Omental fat pad (tissue), 4 donors: Measurements from ENCODE around the gene SVOP. TPM values are rescaled to one million over a fixed set of nuclear protein-coding genes. Genes with fewer than 3 reads are reported as not detected.
"Not testable (repeated sequence)": the region's sequence is repeated elsewhere in the genome, so short reads cannot be mapped to it uniquely, and the experiment has no call there.

Experiments used
- ATAC-seq: fragments of 150-250 bp; one replicate; pipeline ENCODE4 v1.9.1; 2016; ENCODE audit warnings: mild to moderate bottlenecking, moderate library complexity; ENCODE audit not compliant: low FRiP score
- DNase-seq: peaks from one replicate; pipeline ENCODE4 v3.0.0-alpha.2; 2019; ENCODE audit warnings: low spot score
- CTCF ChIP-seq, 3 donors: fragments of 450-650 bp; IDR thresholded peaks; one replicate each; pipeline ENCODE4 v1.5.1; 2016 to 2017; ENCODE audit warnings: antibody characterized with exemption in 3 of 3, mild to moderate bottlenecking in 3 of 3, moderate library complexity in 2 of 3
- total RNA-seq, 4 donors: library from RNA; depleted of rRNA; stranded (reverse); fragments of >200 nt; gene quantifications; one replicate each; pipeline ENCODE4 v1.1.0, GENCODE V29; 2016

SVOP gene
- total RNA-seq, 4 donors from 2014 or later = not detected

- ATAC-seq = no peak
- no peak for DNase-seq
- TF ChIP-seq CTCF (IDR thresholded peaks at IDR 0.05) = no peak
Observed at GRCh38 chr12:109057376-109057775, 36.5 kb upstream of the SVOP start.

- TF ChIP-seq CTCF (IDR thresholded peaks at IDR 0.05) = no peak
- no peak for DNase-seq
- no peak for ATAC-seq
Observed at GRCh38 chr12:109056891-109057290, 36.0 kb upstream of the SVOP start.

- no peak for DNase-seq
Observed at GRCh38 chr12:109054520-109054919, 33.7 kb upstream of the SVOP start.

GRCh38 chr12:109054124-109054513 lies 33.3 kb upstream of the SVOP start:
- not testable (repeated sequence) for ATAC-seq, DNase-seq

More at GRCh38 chr12:109054520-109054919, 33.7 kb upstream of the SVOP start:
- no peak for ATAC-seq
- TF ChIP-seq CTCF (IDR thresholded peaks at IDR 0.05) = no peak

GRCh38 chr12:109053382-109054123 lies 32.7 kb upstream of the SVOP start:
- no peak for TF ChIP-seq CTCF (IDR thresholded peaks at IDR 0.05)
- ATAC-seq (no peak), DNase-seq (no peak)

- TF ChIP-seq CTCF (IDR thresholded peaks at IDR 0.05) = no peak
- DNase-seq (peak; percentile 40), ATAC-seq (peak; percentile 94)
Observed at GRCh38 chr12:109052414-109053323, 31.8 kb upstream of the SVOP start, which contains the start of gene USP30. USP30 (plus strand) TSS chr12:109052576; CDS start chr12:109052679, 103 bp downstream.

GRCh38 chr12:109052097-109052413 lies 31.2 kb upstream of the SVOP start:
- ATAC-seq (no peak), DNase-seq (no peak)
- TF ChIP-seq CTCF (IDR thresholded peaks at IDR 0.05) = no peak

GRCh38 chr12:109049794-109050193 lies 28.9 kb upstream of the SVOP start:
- ATAC-seq, DNase-seq: not testable (repeated sequence)

GRCh38 chr12:109048706-109049105 lies 27.8 kb upstream of the SVOP start:
- ATAC-seq, DNase-seq: not testable (repeated sequence)
